ENCODE measurements around the gene TRIM17. TPM values are rescaled to one million over a fixed set of nuclear protein-coding genes. Genes with fewer than 3 reads are reported as not detected.
A peak's percentile ranks its signal among the peaks of the same experiment; 100 is the strongest.

Gene TRIM17
- polyA plus RNA-seq, 1 experiment: 0.16 TPM

DNA sequence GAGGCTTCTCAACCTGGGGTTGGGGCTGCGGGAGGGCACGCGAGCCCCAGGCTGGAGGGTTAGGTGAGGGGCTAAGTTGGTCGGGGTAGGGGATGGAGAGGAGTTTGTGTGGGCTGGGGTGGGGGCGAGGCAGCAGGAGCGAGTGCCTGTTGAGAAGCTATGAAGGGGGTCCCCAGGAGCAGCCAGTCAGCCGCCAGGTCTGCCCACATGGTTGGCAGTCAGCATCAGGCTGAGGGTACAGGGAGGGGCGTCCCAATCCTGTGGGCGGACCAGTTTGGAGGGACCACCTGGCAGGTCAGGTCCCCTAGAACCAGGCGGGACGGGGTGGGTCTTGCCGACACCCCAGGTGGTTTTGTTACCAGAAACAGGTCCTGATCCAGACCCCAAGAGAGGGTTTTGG lies 400 bp upstream of the TRIM17 start:
- ChIA-PET POLR2A (no interaction called here), CTCF (no interaction called here)
- Histone ChIP-seq H3K4me3 (ENCODE audit: low read depth, low read length) (no peak overlapping the region), H3K9me3 (ENCODE audit: control insufficient read depth, insufficient read depth, low read length) (no peaks in the 10 kb centered on the region; the same call in 1 of the 2 replicates), H3K27me3 (ENCODE audit: control insufficient read depth, insufficient read depth, low read length) (peaks cover 6% of the 10 kb centered on the region), H3K27ac (ENCODE audit: low read depth, low read length) (no peak overlapping the region)
- no peak for DNase-seq (ENCODE audit: low read depth, low spot score)
- no peak for TF ChIP-seq CTCF (IDR thresholded peaks at IDR 0.05; ENCODE audit: low read depth, low read length)

DNA sequence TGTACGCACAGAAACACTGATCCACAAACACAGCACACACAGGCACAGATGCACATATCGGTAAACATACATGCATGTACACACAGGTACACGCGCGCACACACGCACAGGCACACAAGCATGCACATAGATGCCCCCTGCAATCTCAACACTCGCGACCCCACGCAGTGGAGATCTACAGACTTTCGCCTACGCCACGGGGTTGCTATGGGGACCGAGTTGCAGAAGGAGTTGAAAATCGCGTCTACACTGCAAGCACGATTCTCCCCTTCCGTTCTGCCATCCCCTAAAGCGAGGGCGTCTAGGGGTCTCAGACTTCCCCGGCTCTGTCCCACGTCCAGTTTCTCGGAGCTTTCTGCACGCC lies 826 bp downstream of the TRIM17 start:
- Histone ChIP-seq H3K27me3 (ENCODE audit: control insufficient read depth, insufficient read depth, low read length) (peaks cover 6% of the 10 kb centered on the region), H3K27ac (ENCODE audit: low read depth, low read length) (no peak overlapping the region), H3K9me3 (ENCODE audit: control insufficient read depth, insufficient read depth, low read length) (no peaks in the 10 kb centered on the region; the same call in 1 of the 2 replicates), H3K4me3 (ENCODE audit: low read depth, low read length) (peak overlapping the region; percentile 52)
- no peak for TF ChIP-seq CTCF (IDR thresholded peaks at IDR 0.05; ENCODE audit: low read depth, low read length)
- POLR2A ChIA-PET: interaction anchor here (0.5 kb wide), 2 partner anchors 9 to 73 kb away, joined by 3 read pairs; partner anchors contain the start of gene TRIM11
- DNase-seq (ENCODE audit: low read depth, low spot score): no peak
- CTCF ChIA-PET: no interaction called here

GRCh38 chr1:228415221-228415620 lies 1.4 kb downstream of the TRIM17 start:
- Histone ChIP-seq H3K9me3 (ENCODE audit: control insufficient read depth, insufficient read depth, low read length) (no peaks in the 10 kb centered on the region; the same call in 1 of the 2 replicates), H3K27ac (ENCODE audit: low read depth, low read length) (no peak overlapping the region), H3K4me3 (ENCODE audit: low read depth, low read length) (no peak overlapping the region), H3K27me3 (ENCODE audit: control insufficient read depth, insufficient read depth, low read length) (peaks cover 6% of the 10 kb centered on the region)
- ChIA-PET CTCF (no interaction called here), POLR2A (interaction anchor here (0.5 kb wide), 2 partner anchors 8 to 74 kb away, joined by 3 read pairs; partner anchors contain the start of gene TRIM11)
- no peak for DNase-seq (ENCODE audit: low read depth, low spot score)
- no peak for TF ChIP-seq CTCF (IDR thresholded peaks at IDR 0.05; ENCODE audit: low read depth, low read length)

DNA sequence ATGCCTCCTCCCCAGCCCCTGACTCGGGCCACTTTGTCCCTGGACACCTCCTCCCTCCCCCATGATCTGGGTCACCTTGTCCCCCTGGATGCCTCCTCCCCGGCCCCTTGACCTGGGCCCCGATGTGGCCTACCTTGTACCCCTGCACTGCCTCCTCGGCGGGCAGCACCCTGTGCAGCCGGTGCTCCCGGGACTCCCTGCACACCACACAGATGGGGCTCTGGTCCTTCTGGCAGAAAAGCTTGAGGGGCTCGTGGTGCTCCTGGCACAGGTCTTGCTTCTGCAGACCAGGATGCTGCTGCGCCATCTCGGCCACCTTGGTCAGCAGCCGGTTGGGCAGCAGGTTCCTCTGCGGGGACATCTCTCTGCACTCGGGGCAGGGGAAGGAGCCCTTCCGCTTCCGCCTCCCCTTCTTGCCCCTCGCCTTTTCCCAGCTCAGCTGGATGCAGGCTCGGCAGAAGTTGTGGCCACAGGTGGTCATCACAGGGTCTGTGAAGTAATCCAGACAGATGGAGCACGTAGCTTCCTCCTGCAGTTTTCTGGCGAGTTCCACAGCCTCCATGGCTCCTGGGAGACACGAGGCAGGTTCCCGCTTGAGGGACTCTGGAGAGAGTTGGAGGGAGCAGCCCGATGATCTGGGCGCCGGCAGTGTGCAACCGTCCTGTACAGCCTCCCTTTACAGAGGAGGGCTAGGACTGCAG lies 2.0 kb downstream of the TRIM17 start:
- ChIA-PET POLR2A (no interaction called here), CTCF (no interaction called here)
- Histone ChIP-seq H3K27me3 (ENCODE audit: control insufficient read depth, insufficient read depth, low read length) (peaks cover 6% of the 10 kb centered on the region), H3K4me3 (ENCODE audit: low read depth, low read length) (no peak overlapping the region), H3K9me3 (ENCODE audit: control insufficient read depth, insufficient read depth, low read length) (no peaks in the 10 kb centered on the region; the same call in 1 of the 2 replicates), H3K27ac (ENCODE audit: low read depth, low read length) (no peak overlapping the region)
- no peak for TF ChIP-seq CTCF (IDR thresholded peaks at IDR 0.05; ENCODE audit: low read depth, low read length)
- DNase-seq (ENCODE audit: low read depth, low spot score): no peak

DNA sequence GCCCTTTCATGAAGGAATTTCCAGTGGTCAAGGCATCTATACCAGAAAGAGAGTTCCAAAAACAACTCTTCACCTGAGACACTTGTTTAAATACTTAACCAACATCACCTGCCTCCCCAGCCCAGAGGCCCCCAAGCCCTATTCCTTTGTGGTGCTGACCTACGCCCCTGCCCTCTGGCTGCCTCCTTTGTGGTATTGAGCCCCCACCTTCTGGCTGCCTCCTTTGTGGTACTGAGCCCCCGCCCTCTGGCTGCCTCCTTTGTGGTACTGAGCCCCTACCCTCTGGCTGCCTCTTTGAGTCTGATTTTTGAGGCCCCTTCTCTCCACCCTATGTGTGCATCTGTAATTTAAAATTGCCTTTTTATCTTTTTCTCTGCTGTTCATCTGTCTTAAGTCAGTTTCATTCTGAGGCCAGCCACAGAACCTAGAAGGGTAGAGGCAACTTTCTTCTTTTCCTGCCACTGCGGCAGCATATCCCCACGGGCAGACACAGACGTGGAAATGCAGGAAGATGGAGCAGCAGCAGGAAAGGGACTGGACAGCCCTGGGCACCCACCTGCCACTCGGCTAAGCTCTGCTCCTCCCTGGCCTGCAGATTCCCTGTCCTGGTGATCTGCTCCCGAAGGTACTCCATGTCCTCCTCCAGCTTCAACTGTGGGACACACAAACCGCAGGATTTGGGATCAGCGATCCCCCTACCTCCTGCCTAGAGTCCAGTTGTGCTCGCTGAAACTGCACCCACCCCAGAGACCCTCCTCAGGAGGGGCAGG lies 3.2 kb downstream of the TRIM17 start:
- no peak for DNase-seq (ENCODE audit: low read depth, low spot score)
- TF ChIP-seq CTCF (IDR thresholded peaks at IDR 0.05; ENCODE audit: low read depth, low read length): no peak
- ChIA-PET POLR2A (no interaction called here), CTCF (no interaction called here)
- no peaks in the 10 kb centered on the region; the same call in 1 of the 2 replicates for H3K9me3 ChIP-seq (ENCODE audit: control insufficient read depth, insufficient read depth, low read length)
- H3K27me3 ChIP-seq (ENCODE audit: control insufficient read depth, insufficient read depth, low read length): peaks cover 4% of the 10 kb centered on the region
- no peak overlapping the region for H3K4me3 ChIP-seq (ENCODE audit: low read depth, low read length)
- H3K27ac ChIP-seq (ENCODE audit: low read depth, low read length): no peak overlapping the region
